ENCODE results near the gene TACC2.

DNA sequence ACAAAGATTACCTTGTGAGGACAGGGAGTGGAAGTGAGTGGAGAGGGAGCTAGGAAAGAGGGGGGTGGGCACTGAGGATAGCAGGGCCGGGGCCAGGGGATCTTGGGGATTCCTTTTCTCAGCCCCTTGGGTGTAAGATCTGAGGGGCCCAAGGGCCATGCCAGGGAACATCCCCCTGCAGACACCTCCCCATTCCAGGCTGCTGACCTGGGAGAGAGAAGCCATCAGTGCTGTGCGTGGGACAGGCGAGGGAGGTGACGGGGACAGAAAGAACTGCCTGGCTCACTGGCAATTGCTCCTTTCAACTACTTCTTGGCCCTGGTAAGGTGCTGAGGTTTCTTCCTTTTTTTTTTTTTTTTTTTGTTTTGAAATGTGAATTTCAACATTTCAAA lies 270.1 kb downstream of the TACC2 start:
- TF ChIP-seq, protein P1, sequence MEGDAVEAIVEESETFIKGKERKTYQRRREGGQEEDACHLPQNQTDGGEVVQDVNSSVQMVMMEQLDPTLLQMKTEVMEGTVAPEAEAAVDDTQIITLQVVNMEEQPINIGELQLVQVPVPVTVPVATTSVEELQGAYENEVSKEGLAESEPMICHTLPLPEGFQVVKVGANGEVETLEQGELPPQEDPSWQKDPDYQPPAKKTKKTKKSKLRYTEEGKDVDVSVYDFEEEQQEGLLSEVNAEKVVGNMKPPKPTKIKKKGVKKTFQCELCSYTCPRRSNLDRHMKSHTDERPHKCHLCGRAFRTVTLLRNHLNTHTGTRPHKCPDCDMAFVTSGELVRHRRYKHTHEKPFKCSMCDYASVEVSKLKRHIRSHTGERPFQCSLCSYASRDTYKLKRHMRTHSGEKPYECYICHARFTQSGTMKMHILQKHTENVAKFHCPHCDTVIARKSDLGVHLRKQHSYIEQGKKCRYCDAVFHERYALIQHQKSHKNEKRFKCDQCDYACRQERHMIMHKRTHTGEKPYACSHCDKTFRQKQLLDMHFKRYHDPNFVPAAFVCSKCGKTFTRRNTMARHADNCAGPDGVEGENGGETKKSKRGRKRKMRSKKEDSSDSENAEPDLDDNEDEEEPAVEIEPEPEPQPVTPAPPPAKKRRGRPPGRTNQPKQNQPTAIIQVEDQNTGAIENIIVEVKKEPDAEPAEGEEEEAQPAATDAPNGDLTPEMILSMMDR (IDR thresholded peaks at IDR 0.05; ENCODE audit: insufficient read depth, low read depth, low read length) = no peak
- TF ChIP-seq EZH2 (IDR thresholded peaks at IDR 0.05; ENCODE audit: insufficient read depth, low read length) = no peak

Measured in astrocyte (in vitro differentiated cells and primary cell).